Measurements from ENCODE around the gene ACOXL.

DNA sequence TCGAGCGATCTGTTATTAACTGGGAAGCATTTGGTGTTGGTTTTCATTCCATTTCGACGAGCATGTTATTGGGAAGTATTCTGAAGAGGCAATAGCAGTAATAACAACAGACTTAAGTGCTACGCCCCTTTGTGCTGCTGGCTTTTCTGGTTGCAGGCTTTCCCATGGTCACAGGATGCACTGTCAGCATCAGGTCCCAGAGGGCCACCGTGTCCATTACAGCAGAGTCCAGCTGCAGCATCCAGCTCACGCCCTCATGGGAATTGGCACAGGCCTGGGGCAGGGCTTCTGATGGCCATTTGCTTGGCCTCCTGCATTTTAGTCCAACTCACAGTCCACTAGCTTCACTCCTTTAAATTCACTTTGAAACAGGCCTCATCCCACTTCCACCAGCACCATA is 432.7 kb downstream of the ACOXL start:
- TF ChIP-seq, protein P1, sequence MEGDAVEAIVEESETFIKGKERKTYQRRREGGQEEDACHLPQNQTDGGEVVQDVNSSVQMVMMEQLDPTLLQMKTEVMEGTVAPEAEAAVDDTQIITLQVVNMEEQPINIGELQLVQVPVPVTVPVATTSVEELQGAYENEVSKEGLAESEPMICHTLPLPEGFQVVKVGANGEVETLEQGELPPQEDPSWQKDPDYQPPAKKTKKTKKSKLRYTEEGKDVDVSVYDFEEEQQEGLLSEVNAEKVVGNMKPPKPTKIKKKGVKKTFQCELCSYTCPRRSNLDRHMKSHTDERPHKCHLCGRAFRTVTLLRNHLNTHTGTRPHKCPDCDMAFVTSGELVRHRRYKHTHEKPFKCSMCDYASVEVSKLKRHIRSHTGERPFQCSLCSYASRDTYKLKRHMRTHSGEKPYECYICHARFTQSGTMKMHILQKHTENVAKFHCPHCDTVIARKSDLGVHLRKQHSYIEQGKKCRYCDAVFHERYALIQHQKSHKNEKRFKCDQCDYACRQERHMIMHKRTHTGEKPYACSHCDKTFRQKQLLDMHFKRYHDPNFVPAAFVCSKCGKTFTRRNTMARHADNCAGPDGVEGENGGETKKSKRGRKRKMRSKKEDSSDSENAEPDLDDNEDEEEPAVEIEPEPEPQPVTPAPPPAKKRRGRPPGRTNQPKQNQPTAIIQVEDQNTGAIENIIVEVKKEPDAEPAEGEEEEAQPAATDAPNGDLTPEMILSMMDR (IDR thresholded peaks at IDR 0.05; ENCODE audit: extremely low read depth in 1 of 2, insufficient read depth in 1 of 2, low read depth in 1 of 2, low read length in 2 of 2) = no peak
- TF ChIP-seq POLR2A (IDR thresholded peaks at IDR 0.05; ENCODE audit: low read depth, low read length) = no peak
- TF ChIP-seq, protein P2, sequence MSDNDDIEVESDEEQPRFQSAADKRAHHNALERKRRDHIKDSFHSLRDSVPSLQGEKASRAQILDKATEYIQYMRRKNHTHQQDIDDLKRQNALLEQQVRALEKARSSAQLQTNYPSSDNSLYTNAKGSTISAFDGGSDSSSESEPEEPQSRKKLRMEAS (IDR thresholded peaks at IDR 0.05; ENCODE audit: insufficient read depth, insufficient read length) = no peak
- TF ChIP-seq POLR2AphosphoS5 (IDR thresholded peaks at IDR 0.05; ENCODE audit: insufficient read depth, low read depth, low read length) = no peak
- no peak for TF ChIP-seq JUN (IDR thresholded peaks at IDR 0.05; ENCODE audit: borderline replicate concordance, insufficient read depth, insufficient read length, low read depth)
- TF ChIP-seq EZH2 (IDR thresholded peaks at IDR 0.05; ENCODE audit: borderline replicate concordance, low read depth, low read length, severe bottlenecking) = no peak
- TF ChIP-seq MYC (IDR thresholded peaks at IDR 0.05; ENCODE audit: low read depth, low read length) = no peak
- no peak for TF ChIP-seq FOS (IDR thresholded peaks at IDR 0.05; ENCODE audit: borderline replicate concordance, insufficient read depth, low read length)
- TF ChIP-seq GATA2 (IDR thresholded peaks at IDR 0.05; ENCODE audit: insufficient read depth, insufficient read length, low read depth, low read length) = no peak
